ENCODE results near the gene FUNDC2. TPM values are rescaled to one million over a fixed set of nuclear protein-coding genes. Genes with fewer than 3 reads are reported as not detected.

The FUNDC2 gene
- total RNA-seq, 4 donors from 2014 or later, result 7.8 to 51.7 (median 34.7) TPM

GRCh38 chrX:155027509-155028066, 944 bp downstream of the FUNDC2 start:
- intact Hi-C loops (cut with DNase I), result no loop called here
- peak overlapping the region; percentile 56 to 79 (median 66) for H3K4me3 ChIP-seq
- H3K36me3 ChIP-seq, result no peaks in the 10 kb centered on the region
- no peaks in the 10 kb centered on the region for H3K9me3 ChIP-seq
- 1 to 44% methylated on average over 14 of the region's 14 CpGs for WGBS, 2 donors
- H3K27me3 ChIP-seq, result no peaks in the 10 kb centered on the region
- no peak for DNase-seq
- TF ChIP-seq POLR2A (IDR thresholded peaks at IDR 0.05), result peak in 2 of 4 donors; percentile 44 to 49
- TF ChIP-seq, protein P1, sequence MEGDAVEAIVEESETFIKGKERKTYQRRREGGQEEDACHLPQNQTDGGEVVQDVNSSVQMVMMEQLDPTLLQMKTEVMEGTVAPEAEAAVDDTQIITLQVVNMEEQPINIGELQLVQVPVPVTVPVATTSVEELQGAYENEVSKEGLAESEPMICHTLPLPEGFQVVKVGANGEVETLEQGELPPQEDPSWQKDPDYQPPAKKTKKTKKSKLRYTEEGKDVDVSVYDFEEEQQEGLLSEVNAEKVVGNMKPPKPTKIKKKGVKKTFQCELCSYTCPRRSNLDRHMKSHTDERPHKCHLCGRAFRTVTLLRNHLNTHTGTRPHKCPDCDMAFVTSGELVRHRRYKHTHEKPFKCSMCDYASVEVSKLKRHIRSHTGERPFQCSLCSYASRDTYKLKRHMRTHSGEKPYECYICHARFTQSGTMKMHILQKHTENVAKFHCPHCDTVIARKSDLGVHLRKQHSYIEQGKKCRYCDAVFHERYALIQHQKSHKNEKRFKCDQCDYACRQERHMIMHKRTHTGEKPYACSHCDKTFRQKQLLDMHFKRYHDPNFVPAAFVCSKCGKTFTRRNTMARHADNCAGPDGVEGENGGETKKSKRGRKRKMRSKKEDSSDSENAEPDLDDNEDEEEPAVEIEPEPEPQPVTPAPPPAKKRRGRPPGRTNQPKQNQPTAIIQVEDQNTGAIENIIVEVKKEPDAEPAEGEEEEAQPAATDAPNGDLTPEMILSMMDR (IDR thresholded peaks at IDR 0.05), result no peak
- peak overlapping the region; percentile 96 to 98 (median 97) for H3K27ac ChIP-seq
- peaks cover 0 to 14% (median 0%) of the 10 kb centered on the region in 3 donors for H3K4me1 ChIP-seq

GRCh38 chrX:155028129-155028528, 1.5 kb downstream of the FUNDC2 start:
- Histone ChIP-seq H3K4me3 (peak overlapping the region in 3 of 4 donors; percentile 62 to 79 (median 69)), H3K27ac (peak overlapping the region; percentile 96 to 98 (median 97)), H3K4me1 (peaks cover 0 to 14% (median 0%) of the 10 kb centered on the region in 3 donors), H3K27me3 (no peaks in the 10 kb centered on the region), H3K36me3 (no peaks in the 10 kb centered on the region), H3K9me3 (no peaks in the 10 kb centered on the region)
- no peak for TF ChIP-seq POLR2A (IDR thresholded peaks at IDR 0.05)
- TF ChIP-seq, protein P1 (IDR thresholded peaks at IDR 0.05), result no peak
- intact Hi-C loops (cut with DNase I), result no loop called here
- DNase-seq, result no peak
- WGBS, 2 donors, result 21 to 43% methylated on average over 3 of the region's 3 CpGs

DNA sequence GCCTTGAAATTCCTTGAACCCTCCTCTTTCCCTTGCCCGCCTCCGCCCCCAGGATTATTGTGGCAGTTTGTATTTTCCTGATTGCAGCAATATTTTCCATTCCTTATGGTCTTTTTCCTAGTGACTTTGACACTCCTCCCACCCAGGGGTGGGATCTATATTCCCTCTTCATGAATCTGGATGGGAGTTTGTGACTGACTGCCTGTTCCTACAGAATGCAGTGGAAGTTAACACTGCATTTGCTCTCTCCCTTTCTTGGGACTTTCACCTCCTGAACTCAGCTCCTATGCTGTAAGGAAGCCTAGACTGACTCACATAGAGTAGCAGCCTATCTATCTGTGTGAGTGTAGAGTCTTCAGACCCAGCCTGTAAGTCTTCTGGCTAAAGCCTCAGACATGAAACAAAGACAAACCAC, 2.2 kb downstream of the FUNDC2 start:
- peaks cover 0 to 6% (median 0%) of the 10 kb centered on the region in 3 donors for H3K36me3 ChIP-seq
- peaks cover 0 to 14% (median 0%) of the 10 kb centered on the region in 3 donors for H3K4me1 ChIP-seq
- intact Hi-C loops (cut with DNase I), result no loop called here
- WGBS, 2 donors, result 60 to 73% methylated on average over 2 of the region's 2 CpGs
- H3K4me3 ChIP-seq, result no peak overlapping the region
- peak overlapping the region in 3 of 4 donors; percentile 96 to 98 (median 97) for H3K27ac ChIP-seq
- no peak for DNase-seq
- H3K9me3 ChIP-seq, result no peaks in the 10 kb centered on the region
- no peaks in the 10 kb centered on the region for H3K27me3 ChIP-seq
- TF ChIP-seq, protein P1 (IDR thresholded peaks at IDR 0.05), result no peak
- no peak for TF ChIP-seq POLR2A (IDR thresholded peaks at IDR 0.05)

GRCh38 chrX:155031657-155032056, 5.0 kb downstream of the FUNDC2 start:
- no peak overlapping the region for H3K4me3 ChIP-seq
- intact Hi-C loops (cut with DNase I), result no loop called here
- WGBS, 2 donors, result 79 to 95% methylated on average over 5 of the region's 5 CpGs
- no peaks in the 10 kb centered on the region for H3K27me3 ChIP-seq
- DNase-seq, result no peak
- H3K36me3 ChIP-seq, result peaks cover 0 to 28% (median 0%) of the 10 kb centered on the region in 3 donors
- H3K9me3 ChIP-seq, result no peaks in the 10 kb centered on the region
- peaks cover 0 to 14% (median 0%) of the 10 kb centered on the region in 3 donors for H3K4me1 ChIP-seq
- no peak overlapping the region for H3K27ac ChIP-seq
- TF ChIP-seq, protein P1 (IDR thresholded peaks at IDR 0.05), result no peak
- TF ChIP-seq POLR2A (IDR thresholded peaks at IDR 0.05), result no peak

- DNase-seq, result no peak
- Histone ChIP-seq H3K4me1 (no peaks in the 10 kb centered on the region), H3K9me3 (no peaks in the 10 kb centered on the region), H3K4me3 (no peak overlapping the region), H3K27me3 (no peaks in the 10 kb centered on the region), H3K27ac (no peak overlapping the region), H3K36me3 (peaks cover 0 to 28% (median 0%) of the 10 kb centered on the region in 3 donors)
- intact Hi-C loops (cut with DNase I), result no loop called here
- no peak for TF ChIP-seq POLR2A (IDR thresholded peaks at IDR 0.05)
- TF ChIP-seq, protein P1 (IDR thresholded peaks at IDR 0.05), result no peak
- WGBS, 2 donors, result 97 to 100% methylated on average over 4 of the region's 4 CpGs
These were observed 9.0 kb downstream of the FUNDC2 start for GRCh38 chrX:155035688-155036087.
